GM19467 (cell line): ENCODE measurements around the gene FOS.
"Not testable (repeated sequence)": the region's sequence is repeated elsewhere in the genome, so short reads cannot be mapped to it uniquely, and the experiment has no call there.

Experiments
- ATAC-seq: cut with Tn5 transposase; IDR thresholded peaks from one replicate; pipeline ENCODE4 v1.9.1; 2021; ENCODE audit warnings: mild to moderate bottlenecking, moderate library complexity; ENCODE audit not compliant: unreplicated experiment

The FOS gene

DNA sequence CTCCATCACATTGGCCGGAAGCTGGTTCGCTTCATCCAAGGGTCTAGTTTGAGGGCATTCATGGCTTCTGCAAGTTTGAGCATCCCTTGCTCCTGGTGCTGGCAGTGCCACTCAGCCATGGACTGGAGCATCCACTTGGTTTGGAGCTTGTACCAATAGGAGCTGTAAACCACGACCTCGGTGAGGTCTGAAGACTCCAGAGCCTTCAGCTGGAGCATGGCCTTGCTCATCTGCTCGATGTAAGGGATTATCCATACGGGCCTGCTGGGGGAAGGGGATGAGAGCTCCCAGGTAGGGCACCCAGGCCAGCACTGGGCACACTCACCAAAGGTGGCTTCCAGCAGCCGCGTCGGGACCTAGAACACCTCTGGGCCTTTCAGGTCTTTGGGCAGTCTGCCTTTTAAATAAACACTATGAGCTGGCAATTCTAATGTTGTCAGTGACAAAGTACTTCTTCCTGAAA lies 13.5 kb downstream of the FOS start:
- ATAC-seq, result no peak

DNA sequence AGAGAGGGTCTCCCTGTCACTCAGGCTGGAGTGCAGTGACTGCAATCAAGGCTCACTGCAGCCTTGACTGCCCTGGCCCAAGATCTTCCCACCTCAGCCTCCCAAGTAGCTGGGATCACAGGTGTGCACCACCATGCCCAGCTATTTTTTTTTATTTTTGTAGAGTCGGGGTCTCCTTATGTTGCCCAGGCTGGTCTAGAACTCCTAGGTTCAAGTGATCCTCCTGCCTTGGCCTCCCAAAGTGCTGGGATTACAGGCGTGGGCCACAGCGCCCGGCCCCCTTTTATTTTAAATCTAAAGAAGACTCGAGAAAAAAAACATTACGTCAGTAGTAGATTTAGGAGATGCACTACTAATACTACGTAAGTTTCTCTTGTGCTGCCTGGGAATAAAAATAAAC lies 14.3 kb downstream of the FOS start:
- no peak for ATAC-seq

DNA sequence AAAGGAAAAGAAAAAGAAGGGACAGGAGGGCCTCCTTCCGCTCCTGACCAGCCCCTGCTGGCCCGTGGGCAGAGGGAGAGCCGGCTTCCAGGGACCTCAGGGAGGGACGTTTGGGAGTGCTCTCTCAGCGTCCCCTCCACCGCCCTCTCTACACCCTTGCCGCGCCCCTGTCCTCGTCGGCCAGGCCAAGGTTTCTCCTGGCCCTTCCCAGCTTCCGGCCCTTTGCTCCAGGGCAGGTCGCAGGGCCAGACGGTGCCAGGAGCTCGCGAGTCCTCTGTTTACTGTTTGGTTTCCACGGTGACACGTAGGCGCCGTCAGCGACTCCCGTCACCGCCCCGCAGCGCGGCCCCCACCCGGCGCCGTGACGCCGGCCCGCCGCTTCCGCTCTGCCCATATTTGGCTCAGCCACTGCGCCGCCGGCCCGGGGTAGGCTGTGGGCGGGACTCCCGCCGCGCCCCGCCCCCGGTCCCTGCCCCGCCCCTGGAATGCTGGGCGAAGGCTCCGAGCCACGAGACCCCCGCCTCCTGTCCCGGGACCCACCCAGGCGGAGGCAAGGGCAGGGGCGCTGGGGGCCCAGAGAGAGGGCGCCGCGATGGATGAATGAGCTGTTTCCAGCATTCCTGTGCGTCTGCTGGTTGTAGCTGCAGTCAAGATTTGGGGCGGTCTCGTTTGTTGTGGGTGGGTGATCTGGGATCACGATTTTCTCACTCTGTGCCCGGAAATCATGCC lies 15.5 kb downstream of the FOS start:
- ATAC-seq, result peak; percentile 94

DNA sequence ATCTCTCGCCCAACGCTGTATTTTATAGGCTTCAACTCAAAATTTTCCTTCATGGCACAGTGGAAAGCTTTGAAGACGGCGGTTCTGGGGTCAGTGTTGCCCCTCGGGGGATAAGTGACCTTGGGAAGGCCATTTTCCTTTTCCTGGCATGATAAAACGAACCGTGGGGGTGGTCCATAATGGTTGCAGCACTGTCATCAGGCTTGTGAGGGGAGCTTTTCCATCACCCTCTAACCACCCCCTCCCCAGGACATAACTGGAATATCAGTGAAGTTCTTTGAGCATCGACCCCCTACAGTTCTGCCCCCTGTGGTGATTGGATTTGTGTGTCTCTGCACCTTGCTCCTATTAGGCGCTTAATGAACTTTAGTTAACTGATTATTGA lies 16.0 kb downstream of the FOS start:
- ATAC-seq, result no peak

DNA sequence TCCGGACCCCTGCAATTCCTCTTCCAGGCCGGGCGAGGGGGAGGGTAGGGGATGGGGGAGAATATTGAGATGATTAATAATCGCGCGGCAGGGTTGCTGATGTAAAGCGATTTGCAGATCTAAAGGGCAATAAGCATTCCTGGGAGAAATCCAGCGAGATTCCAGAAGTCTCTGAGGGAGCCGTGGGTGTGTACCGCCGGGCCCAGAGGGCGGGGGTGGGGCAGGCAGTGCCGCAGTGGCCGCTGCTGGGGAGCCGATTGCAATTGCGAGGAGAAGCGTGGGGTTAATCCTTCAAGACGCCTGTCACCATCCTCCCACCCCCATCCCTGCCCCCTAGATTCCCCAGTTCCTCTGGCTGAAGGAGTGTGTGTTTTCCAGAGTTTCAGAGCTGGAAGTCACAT lies 16.4 kb downstream of the FOS start:
- no peak for ATAC-seq

DNA sequence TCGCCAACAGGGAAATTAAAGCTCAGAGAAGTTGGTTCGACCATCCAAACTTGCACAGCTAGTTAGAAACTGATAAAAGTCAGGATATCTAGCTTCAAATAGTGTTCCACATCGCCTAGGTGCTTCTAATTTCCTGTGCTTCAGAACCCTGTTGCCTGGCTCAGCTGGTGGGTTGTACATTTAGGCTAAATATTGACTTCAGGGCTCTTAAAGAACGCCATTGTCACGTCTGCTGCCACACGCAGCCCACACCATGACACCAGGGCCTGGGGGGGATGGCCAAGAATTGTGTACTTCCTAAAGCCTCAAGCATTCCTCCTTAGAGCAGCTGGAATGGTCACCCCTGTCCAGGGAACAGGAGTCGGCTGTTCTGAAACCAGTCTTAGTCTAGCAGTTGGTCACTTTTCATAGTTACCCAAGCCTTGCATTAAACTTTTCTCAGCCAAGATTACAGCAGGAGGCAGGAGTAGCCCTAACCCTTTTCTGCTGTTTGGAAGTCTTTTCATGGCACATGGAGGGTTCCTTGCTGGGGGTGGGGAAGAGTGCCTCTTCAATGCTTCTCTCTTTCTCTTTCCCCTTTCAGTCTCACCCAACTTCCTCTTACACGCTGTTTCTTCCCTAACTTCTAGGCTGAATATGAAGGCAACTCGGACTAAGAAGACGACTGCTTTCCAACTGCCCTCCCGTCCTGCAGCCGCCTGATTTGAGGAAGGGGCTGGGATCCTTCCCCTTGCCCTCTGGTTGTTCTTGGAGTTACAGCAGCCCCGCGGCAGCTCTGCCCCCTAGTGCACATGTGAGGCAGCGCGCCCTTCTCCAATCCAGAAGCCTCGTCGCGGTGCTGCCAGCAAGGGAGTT lies 17.1 kb downstream of the FOS start:
- ATAC-seq, result no peak

DNA sequence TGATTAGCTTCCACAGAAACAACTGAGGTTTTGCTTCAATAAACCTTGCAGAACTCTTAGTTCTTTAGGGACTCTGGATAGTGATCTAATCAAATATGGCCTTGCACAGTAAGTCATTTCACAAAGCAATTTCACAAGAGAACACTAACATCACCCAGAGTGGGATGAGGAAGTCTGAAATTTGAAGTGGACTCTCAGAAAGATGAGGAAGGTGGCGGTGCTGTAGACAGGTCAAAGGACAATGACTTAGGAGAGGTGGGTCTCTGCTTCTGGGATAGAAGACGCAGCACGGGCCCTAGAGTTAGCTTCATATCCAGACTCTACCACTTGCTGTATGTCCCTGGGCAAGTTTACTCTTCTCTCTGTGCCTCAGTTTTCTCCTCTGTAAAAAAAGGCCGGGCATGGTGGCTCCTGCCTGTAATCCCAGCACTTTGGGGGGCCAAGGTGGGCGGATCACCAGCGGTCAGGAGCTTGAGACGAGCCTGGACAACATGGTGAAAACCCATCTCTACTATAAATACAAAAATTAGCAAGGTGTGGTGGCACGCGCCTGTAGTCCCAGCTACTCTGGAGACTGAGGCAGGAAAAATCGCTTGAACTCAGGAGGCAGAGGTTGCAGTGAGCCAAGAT lies 18.9 kb downstream of the FOS start:
- no peak for ATAC-seq

DNA sequence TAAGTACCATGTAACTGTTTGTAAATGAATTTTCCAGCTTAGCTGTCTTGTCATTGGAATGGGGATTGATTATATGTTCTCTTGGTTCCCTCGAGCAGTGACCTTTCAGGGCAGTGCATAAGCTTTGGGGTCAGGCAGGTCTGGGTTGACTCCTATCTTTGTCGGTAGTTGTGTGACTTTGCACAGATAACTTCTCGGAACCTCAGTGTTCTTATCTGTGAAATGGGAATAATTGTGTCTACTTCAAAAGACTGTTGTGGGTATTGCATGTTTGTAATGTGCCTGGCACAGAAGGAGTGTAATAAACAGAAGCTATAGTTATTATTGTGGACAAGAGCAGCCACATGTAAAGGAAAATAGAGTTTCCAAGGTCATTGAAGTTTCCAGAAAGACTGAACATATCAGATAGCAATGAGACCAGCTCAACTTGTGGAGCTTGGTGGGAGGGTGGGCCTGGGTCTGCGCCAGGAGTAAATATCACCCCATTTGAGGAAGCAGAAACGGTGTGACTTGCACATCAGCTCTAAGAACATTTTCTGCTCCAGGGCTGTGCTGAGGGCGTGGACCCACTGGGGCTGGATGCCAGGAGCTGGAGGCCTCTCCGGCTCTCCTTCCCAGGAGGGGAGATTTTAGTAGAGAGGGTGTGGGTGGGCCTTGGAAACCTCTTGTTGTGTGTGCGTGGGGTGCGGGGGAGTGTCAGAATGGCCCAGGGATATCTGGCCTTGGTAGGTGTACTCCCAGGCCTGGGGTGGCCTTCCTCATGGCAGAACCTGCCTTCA lies 19.7 kb downstream of the FOS start:
- no peak for ATAC-seq

DNA sequence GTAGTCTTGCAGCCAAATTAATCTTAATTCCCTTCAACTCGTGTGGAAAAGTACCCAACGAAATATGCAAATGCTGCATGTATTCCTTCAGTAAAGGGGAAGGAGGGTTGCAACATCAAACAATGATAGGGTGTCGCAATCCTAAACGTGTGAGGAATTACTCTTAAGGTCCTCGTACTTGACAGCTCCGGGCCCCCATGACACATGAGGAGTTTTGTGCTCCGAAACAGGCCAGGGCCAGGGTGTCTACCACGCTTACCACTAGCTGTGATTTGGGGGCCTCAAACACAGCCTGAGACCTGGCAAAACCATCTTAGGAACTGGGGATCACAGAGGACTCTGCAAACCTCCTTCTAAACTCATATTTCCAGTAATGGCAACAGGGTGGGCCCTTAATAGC lies 20.4 kb downstream of the FOS start:
- no peak for ATAC-seq

DNA sequence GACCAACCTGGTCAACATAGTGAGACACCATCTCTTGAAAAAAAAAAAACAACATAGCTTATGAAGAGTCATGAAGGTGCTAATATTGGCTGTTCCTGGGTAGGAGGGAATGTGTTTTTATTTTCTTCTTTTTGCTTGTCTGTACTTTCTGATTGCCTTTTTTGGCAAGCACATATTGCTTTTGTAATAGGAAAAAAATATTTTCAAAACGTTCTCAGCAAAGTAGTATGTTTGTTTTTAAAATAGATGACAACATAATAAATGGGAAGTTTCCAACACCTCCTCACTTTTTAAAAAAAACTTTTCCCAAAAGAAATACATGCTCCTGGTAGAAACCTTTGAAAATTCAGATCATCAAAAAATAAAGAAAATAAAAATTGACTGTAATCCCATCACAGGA lies 20.9 kb downstream of the FOS start:
- ATAC-seq, result no peak

DNA sequence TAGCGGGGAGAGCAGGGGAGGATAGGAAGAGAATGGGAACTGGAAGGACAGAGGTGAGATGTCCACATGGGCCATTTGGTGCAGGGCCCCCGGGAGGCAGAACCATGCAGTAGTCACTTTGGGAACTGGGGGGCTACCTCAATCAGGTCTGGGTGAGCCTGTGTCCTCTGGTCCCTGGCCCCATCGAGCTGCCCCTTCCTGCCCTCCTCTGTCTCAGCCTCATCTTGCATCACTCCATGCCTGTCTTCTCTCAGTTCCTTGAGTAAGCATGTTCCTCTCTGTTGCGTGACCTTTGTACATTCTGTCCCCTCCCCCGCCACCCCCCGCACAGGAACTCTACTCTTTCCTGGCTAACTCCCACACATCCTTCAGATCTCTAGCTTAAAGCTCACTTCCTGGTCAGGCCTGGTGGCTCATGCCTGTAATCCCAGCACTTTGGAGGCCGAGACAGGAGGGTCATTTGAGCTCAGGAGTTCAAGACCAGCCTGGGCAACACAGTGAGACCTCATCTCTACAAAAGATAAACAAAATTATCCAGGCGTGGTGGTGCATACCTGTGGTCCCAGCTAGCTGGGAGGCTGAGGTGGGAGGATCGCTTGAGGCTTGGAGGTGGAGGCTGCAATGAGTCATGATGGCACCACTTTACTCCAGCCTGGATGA lies 23.2 kb downstream of the FOS start:
- ATAC-seq, result no peak

DNA sequence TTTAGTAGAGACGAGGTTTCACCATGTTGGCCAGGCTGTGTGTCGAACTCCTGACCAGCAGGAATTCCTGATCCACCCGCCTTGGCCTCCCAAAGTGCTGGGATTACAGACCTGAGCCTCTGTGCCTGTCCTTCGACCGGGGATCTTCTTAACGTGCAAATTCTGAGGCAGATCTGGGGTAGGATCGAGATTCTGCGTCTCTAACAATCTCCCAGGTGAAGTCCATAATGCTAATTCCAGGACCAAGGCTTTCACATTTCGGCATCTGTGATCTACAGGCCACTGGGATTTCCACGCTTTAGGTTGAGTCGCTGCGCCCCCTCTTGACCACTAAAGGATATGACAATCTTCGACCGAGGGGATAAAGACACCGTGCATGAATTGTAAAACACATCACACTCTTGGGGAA lies 24.8 kb downstream of the FOS start:
- ATAC-seq, result no peak

DNA sequence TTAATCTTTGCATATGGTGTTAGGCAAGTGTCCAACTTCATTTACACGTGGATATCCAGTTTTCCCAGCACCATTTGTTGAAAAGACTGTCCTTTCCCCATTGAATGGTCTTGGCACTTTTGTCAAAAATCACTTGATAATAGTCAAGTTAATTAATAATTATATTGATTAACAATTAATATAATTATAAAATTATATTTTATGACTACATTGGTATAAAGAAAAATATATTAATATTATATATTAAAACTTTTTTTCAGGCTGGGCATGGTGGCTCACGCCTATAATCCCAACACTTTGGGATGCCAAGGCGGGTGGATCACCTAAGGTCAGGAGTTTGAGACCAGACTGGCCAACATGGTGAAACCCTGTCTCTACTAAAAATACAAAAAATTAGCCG lies 27.8 kb downstream of the FOS start:
- not testable (repeated sequence) for ATAC-seq

DNA sequence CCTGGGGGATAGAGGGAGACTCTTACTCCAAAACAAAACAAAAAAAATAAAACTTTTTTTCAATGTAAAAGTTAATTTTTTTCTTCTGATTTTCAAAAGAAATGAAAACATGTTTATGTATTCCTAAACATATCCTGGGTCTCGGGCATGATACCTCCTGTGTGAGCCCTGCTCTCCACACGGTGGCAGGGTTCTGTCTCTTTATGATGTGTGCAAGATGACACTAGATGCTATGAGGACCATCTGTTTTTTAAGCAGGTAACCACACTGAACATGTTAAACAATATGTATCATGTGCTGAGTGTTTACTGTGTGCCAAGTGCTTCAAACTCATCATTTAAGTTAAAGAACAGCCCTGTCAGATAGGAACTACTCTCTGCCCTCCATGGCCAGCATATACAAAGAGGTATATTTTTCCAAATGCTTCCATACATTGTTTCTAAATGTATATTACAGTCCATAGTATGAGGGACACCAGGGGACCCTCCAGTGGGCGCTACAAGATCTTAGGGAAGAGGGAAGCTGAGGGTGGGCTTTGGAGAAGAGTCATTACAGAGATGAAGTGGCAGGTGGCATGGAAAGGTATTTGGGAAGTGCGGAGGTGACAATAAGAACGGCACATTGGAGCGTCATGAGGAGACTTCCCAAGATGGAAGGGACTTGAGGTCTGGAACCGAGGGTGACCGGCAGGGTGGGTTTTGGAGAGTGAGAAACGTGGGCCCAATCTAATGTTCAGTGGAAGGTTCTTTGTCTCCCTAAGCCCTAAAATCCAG lies 28.5 kb downstream of the FOS start:
- no peak for ATAC-seq

DNA sequence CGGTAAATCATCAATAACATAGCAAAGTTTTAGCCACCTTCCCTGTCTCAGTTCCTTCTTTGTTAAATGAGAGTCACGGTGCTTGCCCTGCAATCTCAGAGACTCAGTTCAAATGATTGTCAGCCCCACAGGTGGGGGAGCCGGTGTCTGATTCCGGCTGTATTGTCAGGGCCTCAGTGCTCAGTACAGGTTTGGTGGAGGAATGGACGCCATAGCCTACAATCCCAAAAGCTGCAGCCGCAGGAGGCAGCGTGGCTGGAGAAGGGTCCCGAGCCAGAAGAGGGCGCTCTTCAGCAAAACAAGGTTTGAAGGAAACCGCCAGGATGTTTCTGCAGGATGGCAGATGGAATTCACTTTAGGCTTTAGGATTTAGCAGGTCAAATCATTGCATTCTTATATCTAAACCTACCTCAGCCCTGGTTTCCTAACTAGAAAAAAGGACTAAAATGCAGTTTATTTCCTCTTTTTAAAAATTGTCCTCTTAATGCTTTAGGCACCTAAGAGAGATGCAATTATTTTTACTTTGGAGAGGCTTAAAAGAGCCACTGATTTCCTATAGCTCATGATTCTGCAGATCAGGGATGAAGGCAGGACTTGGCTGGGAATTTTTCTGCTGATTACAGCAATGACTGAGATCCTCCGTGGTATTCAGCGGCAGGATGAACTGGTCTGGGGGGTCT lies 29.2 kb downstream of the FOS start:
- no peak for ATAC-seq

DNA sequence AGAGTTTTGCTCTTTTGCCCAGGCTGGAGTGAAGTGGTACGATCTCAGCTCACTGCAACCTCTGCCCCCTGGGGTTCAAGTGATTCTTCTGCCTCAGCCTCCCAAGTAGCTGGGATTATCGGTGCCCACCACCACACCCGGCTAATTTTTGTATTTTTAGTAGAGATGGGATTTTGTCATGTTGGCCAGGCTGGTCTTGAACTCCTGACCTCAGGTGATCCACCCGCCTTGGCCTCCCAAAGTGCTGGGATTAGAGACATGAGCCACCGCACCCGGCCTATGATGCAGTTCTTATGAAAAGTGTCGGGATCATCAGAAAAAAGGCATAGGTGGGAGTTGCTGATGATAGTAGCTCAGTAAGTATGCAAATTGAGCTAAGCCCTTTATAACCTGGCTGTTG lies 30.4 kb downstream of the FOS start:
- ATAC-seq, result not testable (repeated sequence)

DNA sequence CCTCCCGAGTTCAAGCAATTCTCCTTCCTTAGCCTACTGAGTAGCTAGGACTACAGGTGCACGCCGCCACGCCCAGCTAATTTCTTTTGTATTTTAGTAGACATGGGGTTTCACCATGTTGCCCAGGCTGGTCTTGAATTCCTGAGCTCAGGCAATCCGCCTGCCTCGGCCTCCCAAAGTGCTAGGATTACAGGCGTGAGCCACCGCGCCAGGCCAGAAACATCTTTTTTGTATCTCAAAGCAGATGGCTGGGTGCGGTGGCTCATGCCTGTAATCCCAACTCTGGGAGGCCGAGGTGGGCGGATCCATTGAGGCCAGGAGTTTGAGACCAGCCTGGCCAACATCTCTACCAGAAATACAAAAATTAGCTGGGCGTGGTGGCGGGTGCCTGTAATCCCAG lies 30.9 kb downstream of the FOS start:
- not testable (repeated sequence) for ATAC-seq

DNA sequence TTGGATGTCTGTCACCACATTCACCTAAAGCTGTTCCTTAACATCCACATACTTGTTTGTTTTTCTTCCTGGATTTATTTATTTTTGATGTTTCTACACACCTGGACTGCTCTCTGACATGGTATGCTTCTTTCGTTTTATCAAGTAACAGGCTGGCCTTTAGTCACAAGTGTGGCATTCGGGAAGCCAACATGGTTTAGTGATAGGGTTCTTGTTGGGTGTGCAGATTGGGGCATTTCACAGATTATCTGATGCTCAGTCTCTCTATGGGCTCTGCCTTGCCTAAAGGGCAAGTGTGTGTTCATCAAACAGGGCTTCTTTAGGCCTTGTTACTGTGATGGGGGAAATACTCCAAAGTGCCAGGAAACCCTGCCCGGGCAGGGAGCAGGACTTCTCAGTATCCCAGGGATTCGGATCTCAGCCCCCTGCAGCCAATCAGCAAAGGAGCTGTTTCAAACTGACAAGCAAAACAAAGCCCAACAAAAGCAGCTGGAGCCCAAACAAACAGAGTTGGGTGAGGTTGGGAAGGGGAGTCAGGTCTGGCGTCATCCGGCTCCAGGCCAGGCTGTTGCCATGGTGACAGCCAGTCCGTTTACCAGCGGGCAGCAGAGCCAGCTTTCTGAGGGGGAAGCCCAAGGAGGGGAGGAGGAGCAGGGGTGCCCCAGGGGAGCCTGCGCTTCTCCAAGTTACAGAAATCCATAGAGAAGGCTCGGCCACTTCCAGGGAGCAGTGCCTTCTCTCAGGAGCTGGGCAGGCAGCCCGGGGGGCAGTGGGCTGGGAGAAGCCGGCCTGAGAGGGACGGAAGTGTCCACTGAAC lies 31.9 kb downstream of the FOS start:
- ATAC-seq, result no peak
